GM18951 (cell line): ENCODE data around the gene HDAC8.

ENCODE experiments used
- POLR2A ChIP-seq: IDR thresholded peaks from 4 replicates; pipeline ENCODE4 v1.6.1; 2011; ENCODE audit warnings: mild to moderate bottlenecking; ENCODE audit not compliant: insufficient read length, insufficient read depth; ENCODE audit errors: extremely low read depth
- in situ Hi-C: fragments of 300-500 bp; cut with MboI; formaldehyde crosslinking; loops from one replicate; pipeline ENCODE4 v1.12.0; 2022; ENCODE audit warnings: low sequenced_read_pairs, mixed read lengths, inconsistent platforms; ENCODE audit not compliant: unreplicated experiment

Gene HDAC8

GRCh38 chrX:72395237-72395636 lies 177.4 kb downstream of the HDAC8 start:
- no peak for TF ChIP-seq POLR2A
- in situ Hi-C loops, result no loop called here

GRCh38 chrX:72394518-72395170 lies 178.0 kb downstream of the HDAC8 start:
- in situ Hi-C loops, result no loop called here
- TF ChIP-seq POLR2A, result no peak

GRCh38 chrX:72393836-72394517 lies 178.7 kb downstream of the HDAC8 start:
- TF ChIP-seq POLR2A, result no peak
- in situ Hi-C loops, result no loop called here

- in situ Hi-C loops, result no loop called here
- TF ChIP-seq POLR2A, result no peak
Observed at GRCh38 chrX:72392816-72393800, 179.5 kb downstream of the HDAC8 start.

GRCh38 chrX:72392042-72392441 lies 180.6 kb downstream of the HDAC8 start:
- in situ Hi-C loops, result no loop called here
- TF ChIP-seq POLR2A, result no peak

GRCh38 chrX:72387247-72387646 lies 185.4 kb downstream of the HDAC8 start:
- no peak for TF ChIP-seq POLR2A
- in situ Hi-C loops, result no loop called here

- in situ Hi-C loops, result no loop called here
- TF ChIP-seq POLR2A, result no peak
Observed at GRCh38 chrX:72382202-72382595, 190.4 kb downstream of the HDAC8 start.

GRCh38 chrX:72381439-72382201 lies 191.0 kb downstream of the HDAC8 start:
- in situ Hi-C loops, result no loop called here
- TF ChIP-seq POLR2A, result no peak

GRCh38 chrX:72376124-72376523 lies 196.5 kb downstream of the HDAC8 start:
- in situ Hi-C loops, result no loop called here
- no peak for TF ChIP-seq POLR2A

GRCh38 chrX:72373136-72373535 lies 199.5 kb downstream of the HDAC8 start:
- in situ Hi-C loops, result no loop called here
- TF ChIP-seq POLR2A, result no peak

- TF ChIP-seq POLR2A, result no peak
- in situ Hi-C loops, result no loop called here
Observed at GRCh38 chrX:72372735-72373134, 199.9 kb downstream of the HDAC8 start.

GRCh38 chrX:72371405-72371804 lies 201.2 kb downstream of the HDAC8 start:
- TF ChIP-seq POLR2A, result no peak
- in situ Hi-C loops, result no loop called here

GRCh38 chrX:72368796-72369195 lies 203.8 kb downstream of the HDAC8 start:
- in situ Hi-C loops, result no loop called here
- TF ChIP-seq POLR2A, result no peak
